HepG2 (cell line): ENCODE measurements around the gene ENAH. TPM values are rescaled to one million over a fixed set of nuclear protein-coding genes. Genes with fewer than 3 reads are reported as not detected.
A peak's percentile ranks its signal among the peaks of the same experiment; 100 is the strongest.

Source experiments
- DMTF1 ChIP-seq: sonication (generic); formaldehyde crosslinking; IDR thresholded peaks from 2 replicates; pipeline ENCODE4 v1.4.0; 2020; ENCODE audit warnings: mild to moderate bottlenecking, missing genetic modification reagents
- IKZF4 ChIP-seq: sonication (generic); formaldehyde crosslinking; IDR thresholded peaks from 2 replicates; pipeline ENCODE4 v1.5.1; 2020; ENCODE audit warnings: borderline replicate concordance, mild to moderate bottlenecking, low read depth, missing genetic modification reagents; ENCODE audit errors: not compliant biosample characterization
- IKZF5 ChIP-seq: IDR thresholded peaks from 2 replicates; pipeline ENCODE4 v1.6.1; 2018; ENCODE audit warnings: missing genetic modification reagents, mild to moderate bottlenecking, missing compliant biosample characterization
- IRF9 ChIP-seq: sonication (generic); formaldehyde crosslinking; IDR thresholded peaks from 2 replicates; pipeline ENCODE4 v1.8.0; 2022; ENCODE audit warnings: missing genetic modification reagents, mild to moderate bottlenecking, borderline replicate concordance
- MAZ ChIP-seq, 2 experiments: sonication (generic) in 1 of 2; formaldehyde crosslinking in 1 of 2; IDR thresholded peaks; 2 replicates each; pipeline versions ENCODE4 v1.5.0 to v1.6.1; 2012 to 2020; ENCODE audit warnings: low read depth in 2 of 2, mild to moderate bottlenecking in 2 of 2, borderline replicate concordance in 1 of 2, improper control_type of control experiment in 1 of 2, low read length in 1 of 2, missing genetic modification reagents in 1 of 2, moderate library complexity in 1 of 2
- NFIC ChIP-seq: IDR thresholded peaks from 2 replicates; pipeline ENCODE4 v1.6.1; 2012; ENCODE audit warnings: mild to moderate bottlenecking, low read length, inconsistent platforms
- NR1H2 ChIP-seq: sonication (generic); formaldehyde crosslinking; IDR thresholded peaks from 2 replicates; pipeline ENCODE4 v1.8.1; 2022; ENCODE audit warnings: low read depth, missing genetic modification reagents, borderline replicate concordance
- PATZ1 ChIP-seq: sonication (generic); formaldehyde crosslinking; IDR thresholded peaks from 2 replicates; pipeline ENCODE4 v1.4.0; 2020; ENCODE audit warnings: missing genetic modification reagents
- YEATS4 ChIP-seq: sonication (generic); formaldehyde crosslinking; IDR thresholded peaks from 2 replicates; pipeline ENCODE4 v1.4.0; 2020; ENCODE audit warnings: missing genetic modification reagents, borderline replicate concordance
- ZBTB43 ChIP-seq: sonication (generic); formaldehyde crosslinking; conservative IDR thresholded peaks from 2 replicates; pipeline ENCODE4 v1.4.0; 2020; ENCODE audit warnings: missing genetic modification reagents
- ZFP37 ChIP-seq: sonication (generic); formaldehyde crosslinking; IDR thresholded peaks from 2 replicates; pipeline ENCODE4 v1.4.0; 2020; ENCODE audit warnings: missing genetic modification reagents, borderline replicate concordance
- ZNF292 ChIP-seq: sonication (generic); formaldehyde crosslinking; IDR thresholded peaks from 2 replicates; pipeline ENCODE4 v1.8.1; 2022; ENCODE audit warnings: mild to moderate bottlenecking, low read depth, missing genetic modification reagents, borderline replicate concordance
- ZNF333 ChIP-seq: sonication (generic); formaldehyde crosslinking; IDR thresholded peaks from 2 replicates; pipeline ENCODE4 v1.4.0; 2020; ENCODE audit warnings: mild to moderate bottlenecking, missing genetic modification reagents, borderline replicate concordance
- ZNF446 ChIP-seq: sonication (generic); formaldehyde crosslinking; IDR thresholded peaks from 2 replicates; pipeline ENCODE4 v1.5.0; 2020; ENCODE audit warnings: mild to moderate bottlenecking, missing genetic modification reagents
- ZNF556 ChIP-seq: sonication (generic); formaldehyde crosslinking; IDR thresholded peaks from 2 replicates; pipeline ENCODE4 v1.4.0; 2020; ENCODE audit warnings: mild to moderate bottlenecking, missing genetic modification reagents, borderline replicate concordance
- ZNF557 ChIP-seq: sonication (generic); formaldehyde crosslinking; IDR thresholded peaks from 2 replicates; pipeline ENCODE4 v1.4.0; 2020; ENCODE audit warnings: missing genetic modification reagents
- ZNF670 ChIP-seq: sonication (generic); formaldehyde crosslinking; IDR thresholded peaks from 2 replicates; pipeline ENCODE4 v1.8.0; 2022; ENCODE audit warnings: mild to moderate bottlenecking, missing genetic modification reagents, borderline replicate concordance
- ZNF674 ChIP-seq: sonication (generic); formaldehyde crosslinking; IDR thresholded peaks from 2 replicates; pipeline ENCODE4 v1.5.0; 2020; ENCODE audit warnings: low read depth, mild to moderate bottlenecking, missing genetic modification reagents
- polyA plus RNA-seq, 8 experiments: library from polyadenylated mRNA; depleted of rRNA in 3 of 8; stranded (reverse) in 7 of 8; unstranded in 1 of 8; fragments of >200 nt; fragmentation: Illumina TruSeq in 4 of 8; extraction: Trizol in 4 of 8; gene quantifications; 2 replicates each; pipeline versions ENCODE4 v1.2.1 to v1.2.3, GENCODE V29; 2011 to 2016; ENCODE audit warnings: low read depth in 4 of 8, missing spikeins in 1 of 8, mixed read lengths in 1 of 8; ENCODE audit not compliant: insufficient read depth in 1 of 8
- total RNA-seq, 5 experiments: library from RNA; depleted of rRNA; stranded (reverse); fragments of >200 nt; fragmentation: Illumina TruSeq; extraction: Trizol; gene quantifications; 2 replicates each; pipeline ENCODE4 v1.2.3, GENCODE V29; 2016; ENCODE audit warnings: low read depth in 1 of 5

Gene ENAH
- total and polyA plus RNA-seq, 2 of the 13 experiments (the other 11 are each of a cell fraction or from before 2014, with no cell fraction given): 22.1 to 58.3 TPM

- TF ChIP-seq ZNF292: no peak
- TF ChIP-seq ZNF446: no peak
- no peak for TF ChIP-seq ZNF674 (CRISPR knock-in tag)
- TF ChIP-seq PATZ1 (CRISPR knock-in tag): peak; percentile 13; the same call in 1 of the 2 replicates
- no peak for TF ChIP-seq ZFP37 (CRISPR knock-in tag)
- TF ChIP-seq MAZ (IDR thresholded peaks at IDR 0.05; ENCODE audit: borderline replicate concordance, low read depth, low read length): no peak
- TF ChIP-seq MAZ (CRISPR knock-in tag; IDR thresholded peaks at IDR 0.05; ENCODE audit: low read depth): peak; percentile 74
- no peak for TF ChIP-seq DMTF1 (CRISPR knock-in tag)
- TF ChIP-seq NFIC: no peak
- TF ChIP-seq ZNF557 (CRISPR knock-in tag): no peak
- no peak for TF ChIP-seq YEATS4 (CRISPR knock-in tag)
- TF ChIP-seq IKZF4 (CRISPR knock-in tag): no peak
- peak; percentile 78; the same call in 1 of the 2 replicates for TF ChIP-seq ZNF556 (CRISPR knock-in tag)
- TF ChIP-seq NR1H2 (CRISPR knock-in tag): no peak
- TF ChIP-seq ZBTB43 (CRISPR knock-in tag): no peak
- no peak for TF ChIP-seq ZNF333
- TF ChIP-seq IRF9 (CRISPR knock-in tag): no peak; the same call in 1 of the 2 replicates
- TF ChIP-seq IKZF5 (CRISPR knock-in tag): peak; percentile 79
- no peak for TF ChIP-seq ZNF670 (CRISPR knock-in tag)
Observed at GRCh38 chr1:225474986-225475820, 177.7 kb downstream of the ENAH start (continued).
